ENCODE results near the gene KIAA1191.

DNA sequence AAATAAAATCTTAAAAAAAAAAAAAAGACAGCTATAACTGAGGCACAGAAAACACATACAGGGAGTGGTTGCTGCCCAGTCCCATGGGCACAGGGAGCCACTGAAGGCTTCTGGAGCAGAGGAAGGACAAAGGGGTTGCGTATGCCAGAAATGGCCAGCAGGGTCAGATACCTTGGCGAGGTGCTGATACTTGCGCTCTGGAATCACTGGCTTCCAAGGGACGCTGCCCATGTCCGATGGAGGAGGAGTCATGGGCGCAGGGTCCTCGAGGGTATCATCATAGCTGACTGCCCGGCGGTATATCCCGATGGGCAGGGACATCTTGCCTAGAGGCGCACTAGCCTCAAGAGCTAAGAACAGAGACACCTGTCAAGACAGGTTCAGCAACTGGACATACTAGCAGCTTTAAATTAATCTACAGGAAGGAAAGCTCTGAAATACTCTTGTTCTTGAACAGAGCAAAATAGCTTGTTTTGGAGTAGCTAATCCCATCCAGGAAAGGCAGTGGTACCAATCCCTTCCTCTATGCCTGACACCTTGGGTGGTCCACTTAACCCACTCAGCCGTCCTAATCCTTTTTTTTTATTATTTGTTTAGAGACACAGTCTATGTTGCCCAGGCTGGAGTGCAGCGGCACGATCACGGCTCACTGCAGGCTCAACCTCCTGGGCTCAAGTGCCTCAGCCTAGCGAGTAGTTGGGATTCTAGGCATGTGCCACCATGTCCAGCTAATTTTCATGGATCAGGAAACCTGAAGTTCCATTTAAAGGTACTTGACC, 6.0 kb downstream of the KIAA1191 start:
- TF ChIP-seq, protein P1, sequence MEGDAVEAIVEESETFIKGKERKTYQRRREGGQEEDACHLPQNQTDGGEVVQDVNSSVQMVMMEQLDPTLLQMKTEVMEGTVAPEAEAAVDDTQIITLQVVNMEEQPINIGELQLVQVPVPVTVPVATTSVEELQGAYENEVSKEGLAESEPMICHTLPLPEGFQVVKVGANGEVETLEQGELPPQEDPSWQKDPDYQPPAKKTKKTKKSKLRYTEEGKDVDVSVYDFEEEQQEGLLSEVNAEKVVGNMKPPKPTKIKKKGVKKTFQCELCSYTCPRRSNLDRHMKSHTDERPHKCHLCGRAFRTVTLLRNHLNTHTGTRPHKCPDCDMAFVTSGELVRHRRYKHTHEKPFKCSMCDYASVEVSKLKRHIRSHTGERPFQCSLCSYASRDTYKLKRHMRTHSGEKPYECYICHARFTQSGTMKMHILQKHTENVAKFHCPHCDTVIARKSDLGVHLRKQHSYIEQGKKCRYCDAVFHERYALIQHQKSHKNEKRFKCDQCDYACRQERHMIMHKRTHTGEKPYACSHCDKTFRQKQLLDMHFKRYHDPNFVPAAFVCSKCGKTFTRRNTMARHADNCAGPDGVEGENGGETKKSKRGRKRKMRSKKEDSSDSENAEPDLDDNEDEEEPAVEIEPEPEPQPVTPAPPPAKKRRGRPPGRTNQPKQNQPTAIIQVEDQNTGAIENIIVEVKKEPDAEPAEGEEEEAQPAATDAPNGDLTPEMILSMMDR (IDR thresholded peaks at IDR 0.05 in 4 of 5, conservative IDR thresholded peaks at IDR 0.05 in 1 of 5) = no peak
- TF ChIP-seq POLR2A (IDR thresholded peaks at IDR 0.05) = no peak

All from gastrocnemius medialis (tissue), 4 donors.